Measurements from ENCODE around the gene AUH. TPM values are rescaled to one million over a fixed set of nuclear protein-coding genes. Genes with fewer than 3 reads are reported as not detected.

The AUH gene
- total and polyA plus RNA-seq, 2 donors from 2014 or later, result 31.6 to 63.5 TPM

DNA sequence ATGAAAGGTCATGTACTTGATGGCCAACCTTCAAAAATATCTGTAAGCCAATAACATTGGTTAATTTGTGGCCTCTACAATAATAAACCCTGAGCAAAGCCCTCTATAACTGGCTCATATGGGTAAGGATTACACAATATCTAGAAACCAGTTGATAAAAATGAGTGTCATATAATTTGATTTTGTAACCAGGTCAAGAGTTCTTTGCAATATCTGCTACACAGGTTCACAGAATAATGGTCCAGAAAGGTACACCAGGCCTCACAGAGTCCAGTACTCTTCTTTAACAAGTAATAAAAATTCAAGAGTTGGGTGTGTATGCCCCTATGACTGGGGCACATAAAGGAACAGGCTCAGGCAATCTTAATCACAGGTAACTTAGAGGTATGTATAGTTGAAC lies 95.3 kb downstream of the AUH start:
- Histone ChIP-seq H3K27me3 (ENCODE audit: control insufficient read depth, insufficient read depth, low read length) (no peaks in the 10 kb centered on the region), H3K9ac (ENCODE audit: low read length in 3 of 3) (no peak overlapping the region), H3K9me3 (ENCODE audit: control insufficient read depth in 2 of 3, insufficient read depth in 1 of 3, low read length in 3 of 3) (no peaks in the 10 kb centered on the region), H3K4me3 (ENCODE audit: low read length in 3 of 3) (no peak overlapping the region), H3K36me3 (ENCODE audit: control insufficient read depth in 2 of 3, insufficient read depth in 3 of 3, low read length in 3 of 3) (no peaks in the 10 kb centered on the region), H3K27ac (ENCODE audit: low read depth in 2 of 2, low read length in 2 of 2) (no peak overlapping the region), H3K4me1 (ENCODE audit: control insufficient read depth in 2 of 3, insufficient read depth in 2 of 3, low read depth in 1 of 3, low read length in 3 of 3) (no peaks in the 10 kb centered on the region)
- DNase-seq, result no peak
- intact Hi-C loops (cut with DNase I), result no loop called here
- TF ChIP-seq CTCF (IDR thresholded peaks at IDR 0.05; ENCODE audit: borderline replicate concordance, extremely low read depth, insufficient read depth), result no peak
- no peak for FAIRE-seq

GRCh38 chr9:91265514-91265913 lies 96.2 kb downstream of the AUH start:
- Histone ChIP-seq H3K9me3 (ENCODE audit: control insufficient read depth in 2 of 3, insufficient read depth in 1 of 3, low read length in 3 of 3) (no peaks in the 10 kb centered on the region), H3K36me3 (ENCODE audit: control insufficient read depth in 2 of 3, insufficient read depth in 3 of 3, low read length in 3 of 3) (no peaks in the 10 kb centered on the region), H3K9ac (ENCODE audit: low read length in 3 of 3) (no peak overlapping the region), H3K4me1 (ENCODE audit: control insufficient read depth in 2 of 3, insufficient read depth in 2 of 3, low read depth in 1 of 3, low read length in 3 of 3) (no peaks in the 10 kb centered on the region), H3K4me3 (ENCODE audit: low read length in 3 of 3) (no peak overlapping the region), H3K27me3 (ENCODE audit: control insufficient read depth, insufficient read depth, low read length) (no peaks in the 10 kb centered on the region), H3K27ac (ENCODE audit: low read depth in 2 of 2, low read length in 2 of 2) (no peak overlapping the region)
- TF ChIP-seq CTCF (IDR thresholded peaks at IDR 0.05; ENCODE audit: borderline replicate concordance, extremely low read depth, insufficient read depth), result no peak
- DNase-seq (no peak), FAIRE-seq (no peak)
- intact Hi-C loops (cut with DNase I), result no loop called here

DNA sequence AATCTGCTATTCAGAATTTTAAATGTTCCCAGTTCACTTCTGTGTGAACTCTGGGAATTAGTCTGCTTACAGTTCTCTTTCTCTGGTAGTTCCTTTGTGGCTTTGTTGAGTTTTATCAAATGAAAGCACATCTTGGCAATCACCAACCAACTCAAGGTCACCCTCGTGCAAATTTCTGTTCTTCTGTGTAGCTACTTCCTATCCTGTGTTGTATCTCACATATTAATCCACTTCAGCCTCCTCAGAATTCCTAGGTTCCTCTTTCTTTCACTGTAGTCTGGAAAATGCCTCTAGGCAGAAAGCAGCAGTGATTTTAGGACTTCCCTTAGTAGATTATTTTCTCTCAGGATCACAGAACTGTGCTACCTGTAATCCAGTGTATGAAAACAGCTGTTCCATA lies 100.3 kb downstream of the AUH start:
- DNase-seq, result no peak
- no peak for TF ChIP-seq CTCF (IDR thresholded peaks at IDR 0.05; ENCODE audit: borderline replicate concordance, extremely low read depth, insufficient read depth)
- H3K9me3 ChIP-seq (ENCODE audit: control insufficient read depth in 2 of 3, insufficient read depth in 1 of 3, low read length in 3 of 3), result no peaks in the 10 kb centered on the region
- no peak overlapping the region for H3K4me3 ChIP-seq (ENCODE audit: low read length in 3 of 3)
- no peak for FAIRE-seq
- H3K27ac ChIP-seq (ENCODE audit: low read depth in 2 of 2, low read length in 2 of 2), result no peak overlapping the region
- H3K4me1 ChIP-seq (ENCODE audit: control insufficient read depth in 2 of 3, insufficient read depth in 2 of 3, low read depth in 1 of 3, low read length in 3 of 3), result no peaks in the 10 kb centered on the region
- H3K27me3 ChIP-seq (ENCODE audit: control insufficient read depth, insufficient read depth, low read length), result no peaks in the 10 kb centered on the region
- no peaks in the 10 kb centered on the region for H3K36me3 ChIP-seq (ENCODE audit: control insufficient read depth in 2 of 3, insufficient read depth in 3 of 3, low read length in 3 of 3)
- intact Hi-C loops (cut with DNase I), result no loop called here
- H3K9ac ChIP-seq (ENCODE audit: low read length in 3 of 3), result no peak overlapping the region

GRCh38 chr9:91259162-91259561 lies 102.6 kb downstream of the AUH start:
- Histone ChIP-seq H3K4me1 (ENCODE audit: control insufficient read depth in 2 of 3, insufficient read depth in 2 of 3, low read depth in 1 of 3, low read length in 3 of 3) (no peaks in the 10 kb centered on the region), H3K27me3 (ENCODE audit: control insufficient read depth, insufficient read depth, low read length) (no peaks in the 10 kb centered on the region), H3K4me3 (ENCODE audit: low read length in 3 of 3) (no peak overlapping the region), H3K27ac (ENCODE audit: low read depth in 2 of 2, low read length in 2 of 2) (no peak overlapping the region), H3K9ac (ENCODE audit: low read length in 3 of 3) (no peak overlapping the region), H3K36me3 (ENCODE audit: control insufficient read depth in 2 of 3, insufficient read depth in 3 of 3, low read length in 3 of 3) (no peaks in the 10 kb centered on the region), H3K9me3 (ENCODE audit: control insufficient read depth in 2 of 3, insufficient read depth in 1 of 3, low read length in 3 of 3) (no peaks in the 10 kb centered on the region)
- FAIRE-seq, result no peak
- no peak for DNase-seq
- TF ChIP-seq CTCF (IDR thresholded peaks at IDR 0.05; ENCODE audit: borderline replicate concordance, extremely low read depth, insufficient read depth), result no peak
- intact Hi-C loops (cut with DNase I), result no loop called here

Measured in kidney (tissue), 14 donors.